B cell (primary cell): Measurements from ENCODE around the gene MLH1.
"Not testable (repeated sequence)": the region's sequence is repeated elsewhere in the genome, so short reads cannot be mapped to it uniquely, and the experiment has no call there.

ENCODE experiments used
- CTCF ChIP-seq: fragments of 200-600 bp; IDR thresholded peaks from one replicate; pipeline ENCODE4 v1.8.0; 2022; ENCODE audit warnings: antibody characterized with exemption, mild to moderate bottlenecking
- EZH2 ChIP-seq: IDR thresholded peaks from 2 replicates; pipeline ENCODE4 v1.6.1; 2012; ENCODE audit warnings: borderline replicate concordance, low read depth, mild to moderate bottlenecking, moderate library complexity, low read length; ENCODE audit not compliant: insufficient read depth, poor library complexity, severe bottlenecking

- TF ChIP-seq CTCF, EZH2: not testable (repeated sequence)
These were observed 30.3 kb upstream of the MLH1 start for GRCh38 chr3:36963008-36963407.
